Lung (tissue), 12 donors: ENCODE results near the gene UHRF2. TPM values are rescaled to one million over a fixed set of nuclear protein-coding genes. Genes with fewer than 3 reads are reported as not detected.
"Not testable (repeated sequence)": the region's sequence is repeated elsewhere in the genome, so short reads cannot be mapped to it uniquely, and the experiment has no call there.

Source experiments
- ATAC-seq: fragments of 200-7000 bp; cut with Tn5 transposase; one replicate; pipeline ENCODE4 v1.9.1; 2020; ENCODE audit warnings: moderate number of reproducible peaks; ENCODE audit not compliant: insufficient read depth, low FRiP score
- DNase-seq, 3 donors: peaks; one replicate each; pipeline ENCODE4 v3.0.0-alpha.2; 2013 to 2017
- H3K27ac ChIP-seq, 2 donors: one replicate each; pipeline ENCODE4 v1.5.1; 2013; ENCODE audit warnings: mild to moderate bottlenecking in 2 of 2, moderate library complexity in 2 of 2, control low read depth in 1 of 2, inconsistent platforms in 1 of 2, low read depth in 1 of 2, low read length in 1 of 2
- H3K27me3 ChIP-seq, 3 donors: one replicate each; pipeline ENCODE4 v1.5.1; 2013; ENCODE audit warnings: low read length in 2 of 3; ENCODE audit not compliant: control insufficient read depth in 3 of 3, insufficient read depth in 3 of 3
- H3K36me3 ChIP-seq, 4 donors: one replicate each; pipeline ENCODE4 v1.5.1; 2013; ENCODE audit warnings: low read length in 4 of 4, mild to moderate bottlenecking in 1 of 4, moderate library complexity in 1 of 4; ENCODE audit not compliant: control insufficient read depth in 4 of 4, insufficient read depth in 4 of 4
- H3K4me1 ChIP-seq, 5 donors: one replicate each; pipeline ENCODE4 v1.5.1; 2013; ENCODE audit warnings: low read length in 5 of 5, mild to moderate bottlenecking in 2 of 5, moderate library complexity in 1 of 5; ENCODE audit not compliant: control insufficient read depth in 5 of 5, insufficient read depth in 5 of 5
- H3K4me3 ChIP-seq: one replicate; pipeline ENCODE4 v1.5.1; 2013; ENCODE audit warnings: mild to moderate bottlenecking, control low read depth, moderate library complexity
- H3K9ac ChIP-seq, 2 donors: one replicate each; pipeline ENCODE4 v1.5.1; 2013; ENCODE audit warnings: low read length in 2 of 2, control low read depth in 1 of 2; ENCODE audit not compliant: insufficient read depth in 1 of 2
- H3K9me3 ChIP-seq, 4 donors: one replicate each; pipeline ENCODE4 v1.5.1; 2013; ENCODE audit warnings: low read length in 3 of 4, mild to moderate bottlenecking in 1 of 4, moderate library complexity in 1 of 4; ENCODE audit not compliant: control insufficient read depth in 4 of 4, insufficient read depth in 3 of 4
- CTCF ChIP-seq: IDR thresholded peaks from 2 replicates; pipeline ENCODE4 v1.5.1; 2012; ENCODE audit warnings: mild to moderate bottlenecking; ENCODE audit errors: control extremely low read depth, extremely low read depth
- WGBS, 2 donors: extraction: QIAGEN DNeasy Blood & Tissue Kit; methylation state at CpG; one replicate each; pipeline ENCODE4 v1.1.7; 2013; 5-methylcytosine and 5-hydroxymethylcytosine counted together
- polyA plus RNA-seq, 2 donors: library from polyadenylated mRNA; stranded (reverse); fragments of 200-250 nt; gene quantifications; one replicate each; pipeline ENCODE4 v1.2.1, GENCODE V29; 2013
- total RNA-seq, 2 donors: library from RNA; depleted of rRNA in 1 of 2; stranded (reverse); fragments of >200 nt in 1 of 2; gene quantifications; one replicate each; pipeline ENCODE4 v1.2.1, GENCODE V29; 2014 to 2021
- donor health status: control.
- donor health status: control.
- donor health status: Bipolar disorder and iron deficiency.
- donor health status: healthy.
- donor health status: DM: yes; HTN: yes; CAD: no.

Gene UHRF2
- total and polyA plus RNA-seq, 4 donors: 13.4 to 108 (median 22.1) TPM

GRCh38 chr9:6450641-6451375, 37.8 kb downstream of the UHRF2 start:
- H3K27me3 ChIP-seq: no peaks in the 10 kb centered on the region
- no peak overlapping the region for H3K27ac ChIP-seq
- WGBS, 2 donors: 71 to 81% methylated on average over 5 of the region's 5 CpGs
- no peak for ATAC-seq
- TF ChIP-seq CTCF: no peak
- no peak overlapping the region for H3K4me3 ChIP-seq
- peaks cover 0 to 8% (median 2%) of the 10 kb centered on the region in 4 donors for H3K36me3 ChIP-seq
- H3K9ac ChIP-seq: no peak overlapping the region
- no peaks in the 10 kb centered on the region for H3K9me3 ChIP-seq
- DNase-seq: no peak
- peaks cover 0 to 32% (median 0%) of the 10 kb centered on the region in 5 donors for H3K4me1 ChIP-seq

- peaks cover 0 to 11% (median 0%) of the 10 kb centered on the region in 5 donors for H3K4me1 ChIP-seq
- not testable (repeated sequence) for H3K36me3 ChIP-seq, H3K9ac ChIP-seq, H3K4me3 ChIP-seq, DNase-seq, H3K27me3 ChIP-seq, H3K27ac ChIP-seq, H3K9me3 ChIP-seq, ATAC-seq
- 96 to 97% methylated on average over 4 of the region's 4 CpGs for WGBS, 2 donors
Measured at GRCh38 chr9:6455292-6455691, 42.3 kb downstream of the UHRF2 start.

- not testable (repeated sequence) for H3K27me3 ChIP-seq, DNase-seq, ATAC-seq, H3K27ac ChIP-seq, H3K9ac ChIP-seq, H3K4me3 ChIP-seq, H3K4me1 ChIP-seq, H3K36me3 ChIP-seq, H3K9me3 ChIP-seq
- 90 to 96% methylated on average over 4 of the region's 4 CpGs for WGBS, 2 donors
Measured at GRCh38 chr9:6458704-6459103, 45.7 kb downstream of the UHRF2 start.

GRCh38 chr9:6459718-6460117, 46.7 kb downstream of the UHRF2 start:
- Histone ChIP-seq H3K4me1 (peaks cover 0 to 3% (median 0%) of the 10 kb centered on the region in 5 donors), H3K9ac (no peak overlapping the region), H3K36me3 (peaks cover 0 to 8% (median 4%) of the 10 kb centered on the region in 4 donors), H3K27ac (no peak overlapping the region), H3K9me3 (no peaks in the 10 kb centered on the region), H3K27me3 (no peaks in the 10 kb centered on the region), H3K4me3 (no peak overlapping the region)
- 95 to 96% methylated on average over 5 of the region's 5 CpGs for WGBS, 2 donors
- ATAC-seq: no peak
- TF ChIP-seq CTCF: no peak
- no peak for DNase-seq
